ENCODE results near the gene UBE3C.
"Not testable (repeated sequence)": the region's sequence is repeated elsewhere in the genome, so short reads cannot be mapped to it uniquely, and the experiment has no call there.

The UBE3C gene

DNA sequence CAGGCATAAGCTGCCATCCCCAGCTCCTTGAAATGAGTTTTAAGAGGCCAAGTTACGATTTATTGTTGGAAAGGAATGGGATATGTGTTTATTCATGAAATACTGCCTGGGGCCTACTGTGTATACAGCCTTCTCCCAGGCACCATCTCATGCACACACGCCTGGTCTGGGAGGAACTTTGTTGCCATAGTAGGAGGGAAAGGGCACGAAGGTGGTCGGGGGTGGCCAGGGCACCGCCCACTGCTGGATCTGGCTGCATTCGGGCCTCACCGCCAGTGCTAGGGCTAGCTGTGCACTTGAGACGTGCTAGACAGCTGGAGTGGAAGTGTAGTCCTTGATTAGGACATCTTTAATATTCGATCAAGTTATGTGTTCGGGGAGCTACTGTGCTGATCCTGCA, 84.0 kb downstream of the UBE3C start:
- no peak overlapping the region for H3K4me3 ChIP-seq
- no peak overlapping the region for H3K27ac ChIP-seq

DNA sequence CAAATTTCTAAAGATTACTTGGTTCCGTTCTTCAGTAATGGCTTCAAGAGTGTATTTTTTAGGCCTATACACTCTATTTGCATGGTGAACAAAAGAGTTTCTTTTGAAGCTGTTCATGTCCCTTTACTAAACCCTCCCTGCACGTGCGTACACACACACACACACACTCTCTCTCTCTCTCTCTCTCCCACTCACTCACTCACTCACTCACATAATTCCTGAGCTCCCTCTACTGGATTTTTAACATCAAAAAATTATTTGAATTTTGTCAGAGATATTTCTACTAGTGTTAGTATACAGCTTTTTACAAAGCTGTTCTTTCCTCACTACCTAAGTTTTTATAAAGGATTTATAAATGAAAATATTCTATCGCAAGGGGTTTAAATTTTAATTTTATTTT, 85.9 kb downstream of the UBE3C start:
- Histone ChIP-seq H3K27ac (no peak overlapping the region), H3K4me3 (no peak overlapping the region)

DNA sequence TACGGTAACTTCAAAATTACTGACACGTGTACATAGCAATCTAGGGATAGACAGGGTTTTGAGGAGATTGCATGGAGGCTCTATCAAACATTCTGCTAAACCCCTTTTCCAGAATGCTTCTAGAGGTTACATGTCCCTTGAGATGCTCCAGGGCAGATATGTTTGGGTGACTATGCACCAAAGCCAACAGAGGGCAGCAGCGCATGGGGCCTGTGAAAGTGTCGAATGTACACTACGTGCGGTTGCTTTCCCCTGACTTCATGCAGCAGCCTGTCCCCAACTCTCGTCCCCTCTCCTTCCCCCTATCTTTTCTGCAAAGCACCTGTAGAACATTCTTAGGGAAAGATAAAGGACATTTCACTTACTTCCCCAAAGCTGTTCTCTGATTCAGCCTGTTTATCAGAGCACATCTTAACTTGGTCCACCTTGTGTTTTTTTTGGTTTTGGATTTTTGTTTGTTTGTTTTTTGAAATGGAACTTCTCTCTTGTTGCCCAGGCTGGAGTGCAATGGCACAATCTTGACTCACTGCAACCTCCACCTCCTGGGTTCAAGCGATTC, 90.2 kb downstream of the UBE3C start:
- Histone ChIP-seq H3K27ac (no peak overlapping the region), H3K4me3 (no peak overlapping the region)

DNA sequence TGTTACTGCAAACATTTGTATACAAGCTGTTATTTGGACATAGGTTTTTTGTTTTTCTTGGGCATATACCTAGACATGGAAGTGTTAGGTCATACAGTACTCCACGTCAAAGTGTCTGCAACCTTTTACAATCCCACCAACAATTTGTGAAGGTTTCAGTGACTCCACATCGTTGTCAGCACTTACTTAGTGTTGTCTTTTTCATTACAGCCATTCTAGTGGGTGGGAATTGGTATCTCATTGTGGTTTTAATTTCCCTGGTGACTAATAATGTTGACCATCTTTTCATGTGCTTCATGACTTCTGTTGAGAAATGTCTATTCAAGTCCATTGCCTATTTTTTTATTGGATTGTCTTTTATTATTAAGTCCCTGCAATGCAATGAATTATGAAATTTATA, 95.0 kb downstream of the UBE3C start:
- Histone ChIP-seq H3K27ac (no peak overlapping the region), H3K4me3 (no peak overlapping the region)

DNA sequence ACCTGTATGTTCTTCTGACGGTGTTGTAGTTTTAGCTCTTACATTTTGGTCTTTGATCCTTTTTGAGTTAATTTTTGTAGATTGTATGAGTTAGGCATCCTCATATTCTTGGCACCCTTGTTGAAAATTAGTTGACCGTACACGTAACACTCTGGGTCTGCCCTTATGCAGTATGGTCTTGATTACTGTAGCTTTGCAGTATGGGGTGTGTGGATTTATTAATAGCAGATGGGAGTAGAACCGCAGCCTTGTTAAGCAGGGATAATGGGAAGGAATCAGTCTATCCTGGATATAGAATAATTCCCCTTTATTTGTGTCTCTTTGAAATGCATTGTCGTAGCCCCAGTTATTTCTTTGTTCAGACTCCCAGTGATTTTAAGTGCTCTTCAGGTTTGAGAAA, 95.5 kb downstream of the UBE3C start:
- Histone ChIP-seq H3K27ac (no peak overlapping the region), H3K4me3 (no peak overlapping the region)

DNA sequence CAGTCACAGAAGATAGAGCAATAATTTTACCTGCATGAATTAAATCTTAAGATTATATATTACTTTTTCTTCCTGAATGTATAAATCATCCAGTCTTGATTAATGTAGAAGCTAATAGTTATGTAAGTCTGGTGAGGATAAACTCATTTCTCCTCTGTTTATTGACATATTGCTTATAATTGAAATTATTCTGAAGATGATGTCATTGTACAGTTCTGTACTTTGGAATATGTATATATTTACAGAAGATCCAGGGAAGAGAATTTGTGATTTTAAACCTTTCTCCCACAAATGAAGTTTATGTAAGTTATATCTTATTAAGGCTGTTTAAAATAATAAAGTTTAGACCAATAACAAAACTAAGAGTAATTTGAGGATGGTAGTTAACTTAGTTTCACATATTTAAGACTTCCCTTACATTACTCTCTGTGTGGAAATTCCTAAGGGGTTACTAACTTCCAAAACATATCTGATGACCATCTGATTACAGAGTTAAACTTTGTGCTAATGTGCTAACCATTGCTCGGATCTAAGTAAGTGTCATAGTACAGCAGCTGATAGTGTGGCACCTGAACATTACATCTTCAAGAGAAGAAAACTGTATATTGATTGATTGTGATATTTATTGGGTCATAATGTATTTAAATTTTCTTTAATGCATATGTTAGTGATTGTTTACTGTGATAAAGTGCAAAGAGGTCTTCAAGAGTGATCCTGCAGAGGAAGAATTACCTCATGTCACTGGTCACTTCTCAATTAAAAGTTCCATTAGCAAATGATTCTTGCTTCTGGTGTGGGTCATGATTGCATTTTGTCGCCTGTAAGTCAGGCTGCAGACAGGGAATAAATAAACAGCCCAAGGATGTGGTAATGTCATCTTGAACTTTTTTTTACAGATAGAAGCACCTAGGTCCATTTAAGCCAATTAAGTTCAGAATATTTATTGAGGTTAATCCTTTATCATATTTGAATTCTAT, 96.9 kb downstream of the UBE3C start:
- Histone ChIP-seq H3K4me3 (no peak overlapping the region), H3K27ac (no peak overlapping the region)

DNA sequence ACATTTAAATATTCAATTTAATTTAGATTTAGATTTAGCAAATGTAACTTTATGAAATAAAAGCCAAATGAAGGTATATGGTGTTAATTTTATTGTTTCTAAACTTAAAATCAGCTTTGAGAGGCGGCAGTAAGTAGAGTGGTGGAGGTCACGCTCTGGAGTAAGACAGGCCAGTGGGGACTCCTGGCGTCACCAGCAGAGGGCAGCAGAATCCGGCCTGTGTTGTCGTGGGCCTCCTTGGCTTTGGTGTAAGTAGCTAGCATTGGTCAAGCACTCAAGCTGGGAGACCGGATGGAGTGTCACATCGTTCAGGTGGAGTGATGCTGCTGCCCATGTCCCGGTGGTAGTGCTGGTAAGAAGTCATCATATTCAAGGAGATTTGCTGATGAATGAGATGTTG, 99.4 kb downstream of the UBE3C start:
- no peak overlapping the region for H3K27ac ChIP-seq
- no peak overlapping the region for H3K4me3 ChIP-seq

DNA sequence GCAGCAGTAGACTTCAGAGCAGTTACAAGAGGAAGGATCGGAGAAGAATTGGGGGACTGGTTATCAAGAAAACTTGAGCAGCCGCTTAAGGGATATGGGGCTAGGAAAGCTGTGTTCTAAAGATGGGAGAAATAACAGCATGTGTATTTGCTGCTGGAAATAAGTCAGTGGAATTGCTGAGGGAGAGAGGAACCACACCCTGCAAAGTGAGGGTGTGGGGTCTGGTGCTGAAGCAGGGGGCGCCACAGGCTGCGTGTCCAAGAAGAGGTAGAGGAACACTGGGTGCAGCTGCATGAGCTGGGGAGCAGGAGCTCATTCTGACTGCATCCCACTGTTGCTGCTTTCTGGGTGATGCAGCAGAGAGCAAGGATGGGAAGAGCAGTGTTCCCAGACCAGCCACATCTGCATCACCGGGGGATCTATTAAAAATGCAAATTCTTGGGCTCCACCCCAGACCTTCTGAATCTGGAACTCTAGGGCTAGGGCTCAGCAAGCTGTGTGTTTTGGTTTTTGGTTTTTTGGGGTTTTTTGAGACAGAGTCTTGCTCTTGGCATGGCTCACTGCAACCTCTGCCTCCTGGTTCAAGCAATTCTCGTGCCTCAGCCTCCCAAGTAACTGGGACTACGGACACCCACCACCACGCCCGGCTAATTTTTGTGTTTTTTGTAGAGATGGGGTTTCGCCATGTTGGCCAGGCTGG, 101.0 kb downstream of the UBE3C start:
- H3K27ac ChIP-seq: no peak overlapping the region

DNA sequence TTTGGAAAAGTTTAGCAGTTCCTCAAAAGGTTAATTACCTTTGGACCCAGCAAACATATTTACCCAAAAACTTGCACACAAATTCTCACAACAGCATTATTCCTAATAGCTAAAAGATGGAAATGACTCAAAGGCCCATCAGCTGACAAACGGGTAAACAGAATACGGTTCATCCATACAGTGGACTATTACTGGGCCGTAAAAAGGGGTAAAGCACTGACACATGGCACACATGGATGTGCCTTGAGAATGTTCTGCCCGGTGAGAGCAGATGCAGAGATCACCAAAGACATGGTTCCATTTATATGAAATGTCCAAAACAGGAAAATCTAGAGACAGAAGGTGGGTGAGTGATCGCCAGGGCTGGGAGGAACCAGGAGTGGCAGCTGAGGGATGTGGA, 102.9 kb downstream of the UBE3C start:
- no peak overlapping the region for H3K4me3 ChIP-seq
- H3K27ac ChIP-seq: no peak overlapping the region

More for the DNA sequence above, 101.0 kb downstream of the UBE3C start:
- H3K4me3 ChIP-seq: no peak overlapping the region

DNA sequence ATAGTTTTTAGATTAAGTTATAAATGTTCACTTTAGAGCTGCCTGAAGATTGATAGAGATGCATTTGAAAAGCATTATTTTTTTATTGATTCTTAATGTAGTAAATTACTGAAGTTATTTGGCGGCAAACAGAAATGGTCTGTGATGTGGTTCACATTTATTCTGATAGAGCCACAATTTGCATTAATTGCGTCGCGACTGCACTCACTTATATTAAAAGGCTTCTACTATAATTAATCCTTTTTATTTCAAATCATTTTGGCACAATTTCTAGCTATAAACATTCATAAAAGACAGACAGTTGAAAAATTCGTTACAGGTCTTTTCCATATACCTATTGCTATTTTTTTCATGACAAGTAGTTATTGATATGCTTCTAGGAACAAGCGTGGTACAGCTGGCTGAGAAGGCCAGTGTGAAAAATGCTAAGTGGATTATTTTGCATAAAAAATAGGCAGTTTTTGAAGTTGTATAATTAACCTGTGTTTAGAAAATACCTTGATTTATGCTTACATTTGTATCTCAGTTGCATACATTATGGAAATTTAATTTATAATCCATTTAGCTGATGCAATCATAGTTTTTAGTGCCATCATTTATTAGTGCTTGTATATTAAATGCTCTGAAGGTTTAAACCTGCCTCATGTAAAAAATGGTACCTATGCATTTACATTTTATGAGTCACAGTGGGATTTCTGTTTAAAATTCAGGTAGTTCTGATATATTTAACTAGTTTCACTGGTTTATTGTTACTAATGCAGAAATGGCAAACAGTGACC, 106.0 kb downstream of the UBE3C start:
- H3K4me3 ChIP-seq: no peak overlapping the region
- H3K27ac ChIP-seq: no peak overlapping the region

DNA sequence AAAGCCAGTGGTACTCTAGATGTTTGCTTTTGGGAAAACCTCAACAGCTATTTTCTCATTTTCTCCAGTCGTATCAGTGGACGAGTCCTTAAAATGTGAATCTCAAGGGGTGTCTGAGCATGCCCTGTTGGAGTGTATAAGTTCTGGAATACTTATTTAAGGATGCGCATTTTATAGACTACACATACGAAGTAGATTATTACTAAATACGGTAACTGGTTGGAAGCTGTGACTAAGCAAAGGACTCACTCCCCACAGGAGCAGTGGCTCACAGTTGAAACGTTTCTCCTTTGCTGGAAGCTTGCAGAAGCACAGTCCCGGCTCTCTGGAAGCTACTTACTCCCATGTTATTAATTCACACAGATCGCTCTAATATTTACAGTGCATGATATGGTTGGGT, 107.3 kb downstream of the UBE3C start:
- Histone ChIP-seq H3K4me3 (no peak overlapping the region), H3K27ac (no peak overlapping the region)

DNA sequence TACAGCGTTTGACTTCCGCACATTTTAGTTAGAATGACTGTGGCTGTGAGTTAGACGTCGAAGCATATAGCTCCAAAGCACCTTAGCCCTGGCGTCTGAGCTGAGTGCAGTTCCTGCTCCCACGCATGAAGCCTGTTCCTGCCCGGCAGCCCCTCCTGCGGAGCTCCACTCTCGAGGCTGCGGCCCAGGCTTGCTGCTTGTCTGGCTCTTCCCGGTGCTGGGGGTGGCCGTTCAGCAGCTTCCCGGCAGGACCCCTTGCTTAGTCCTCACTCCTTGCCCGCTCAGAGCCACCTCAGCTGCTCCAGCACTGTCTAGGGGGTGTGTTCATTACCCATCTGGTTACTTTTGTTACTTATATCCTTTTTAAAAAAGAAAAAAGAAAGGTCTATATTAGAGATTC, 109.9 kb downstream of the UBE3C start:
- H3K4me3 ChIP-seq: no peak overlapping the region
- H3K27ac ChIP-seq: no peak overlapping the region

DNA sequence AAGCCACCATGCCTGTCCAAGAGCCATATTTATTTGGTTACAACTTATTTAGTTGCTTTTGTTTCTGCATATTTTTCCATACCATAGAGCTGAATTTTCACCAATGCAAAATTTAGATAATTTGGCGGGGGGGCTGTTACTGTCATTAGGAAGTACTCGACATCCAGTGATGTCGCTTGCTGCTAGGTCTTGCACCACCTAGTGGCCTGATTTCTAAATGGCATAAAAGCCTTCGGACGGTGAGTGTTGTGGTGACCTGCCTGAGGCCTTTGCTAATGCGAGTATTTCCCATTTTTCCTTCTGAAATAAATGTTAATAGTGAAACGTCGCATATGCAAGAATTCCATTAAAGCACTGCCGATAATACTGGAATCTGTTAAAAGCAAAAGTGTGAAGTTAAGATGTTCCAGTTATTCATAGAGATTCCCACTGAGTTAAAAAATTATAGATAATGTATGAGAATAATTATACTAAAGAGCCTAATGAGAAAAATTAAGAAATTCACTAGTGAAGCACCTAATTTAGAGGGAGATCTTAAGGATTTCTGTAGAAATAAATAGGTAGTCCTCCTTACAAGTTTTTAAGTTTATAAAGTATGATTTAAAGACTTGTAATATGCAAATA, 112.0 kb downstream of the UBE3C start:
- Histone ChIP-seq H3K4me3 (no peak overlapping the region), H3K27ac (no peak overlapping the region)

DNA sequence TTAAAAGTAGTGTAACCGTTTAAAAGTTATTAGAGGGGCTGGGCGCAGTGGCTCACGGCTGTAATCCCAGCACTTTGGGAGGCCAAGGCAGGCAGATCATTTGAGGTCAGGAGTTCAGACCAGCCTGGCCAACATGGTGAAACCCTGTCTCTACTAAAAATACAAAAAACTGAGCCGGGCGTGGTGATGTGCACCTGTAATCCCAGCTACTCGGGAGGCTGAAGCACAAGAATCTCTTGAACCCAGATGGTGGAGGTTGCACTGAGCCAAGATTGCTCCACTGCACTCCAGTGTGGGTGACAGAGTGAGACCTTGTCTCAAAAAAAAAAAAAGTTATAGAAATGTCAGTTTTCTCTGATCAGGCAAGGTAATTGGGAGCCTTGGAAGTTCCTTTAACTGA, 113.1 kb downstream of the UBE3C start:
- H3K27ac ChIP-seq, H3K4me3 ChIP-seq: not testable (repeated sequence)

DNA sequence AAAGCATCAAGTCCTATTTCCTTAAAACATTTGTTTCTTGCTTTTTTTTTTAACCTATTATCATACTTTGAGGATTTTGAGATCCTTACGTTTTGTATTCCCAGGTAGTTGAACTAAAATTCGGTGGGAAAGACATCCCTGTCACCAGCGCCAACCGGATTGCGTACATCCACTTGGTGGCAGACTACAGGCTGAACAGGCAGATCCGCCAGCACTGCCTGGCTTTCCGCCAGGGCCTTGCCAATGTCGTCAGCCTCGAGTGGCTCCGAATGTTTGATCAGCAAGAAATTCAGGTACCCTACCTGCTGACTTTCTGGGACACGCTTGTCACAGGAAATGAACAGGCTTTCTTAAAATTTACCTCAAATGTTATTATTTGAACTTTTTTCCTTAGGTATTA, 115.1 kb downstream of the UBE3C start:
- H3K4me3 ChIP-seq: no peak overlapping the region
- H3K27ac ChIP-seq: no peak overlapping the region

DNA sequence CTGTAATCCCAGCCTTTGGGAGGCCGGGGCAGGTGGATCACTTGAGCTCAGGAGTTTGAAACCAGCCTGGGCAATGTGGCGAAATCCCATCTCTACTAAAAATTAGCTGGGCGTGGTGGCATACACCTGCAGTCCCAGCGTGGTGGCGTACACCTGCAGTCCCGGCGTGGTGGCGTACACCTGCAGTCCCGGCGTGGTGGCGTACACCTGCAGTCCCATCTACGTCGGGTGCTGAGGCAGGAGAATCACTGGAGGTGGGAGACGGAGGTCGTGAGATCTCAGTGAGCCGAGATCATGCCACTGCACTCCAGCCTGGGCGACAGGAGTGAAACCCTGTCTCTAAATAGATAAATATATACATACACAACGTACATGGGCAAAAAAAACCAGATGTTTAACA, 116.1 kb downstream of the UBE3C start:
- H3K4me3 ChIP-seq, H3K27ac ChIP-seq: not testable (repeated sequence)

DNA sequence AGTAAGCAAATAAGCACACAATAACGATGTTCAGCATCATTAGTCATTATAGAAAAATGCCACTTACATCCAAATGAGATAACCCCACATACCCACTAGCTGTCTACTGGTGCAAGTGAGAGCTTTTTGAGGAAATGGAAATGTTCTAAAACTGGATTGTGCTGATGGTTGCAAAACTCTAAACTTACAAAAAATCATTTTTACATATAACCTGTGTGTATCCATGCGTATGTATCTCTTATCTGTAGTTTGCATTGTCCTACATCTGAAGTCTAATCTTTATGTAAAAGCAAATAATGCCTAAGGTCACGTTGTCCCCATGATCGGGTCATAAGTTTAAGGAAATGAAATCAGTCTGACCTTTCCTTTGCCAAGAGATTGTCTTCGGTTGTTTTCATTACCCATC, 116.5 kb downstream of the UBE3C start:
- Histone ChIP-seq H3K4me3 (no peak overlapping the region), H3K27ac (no peak overlapping the region)

DNA sequence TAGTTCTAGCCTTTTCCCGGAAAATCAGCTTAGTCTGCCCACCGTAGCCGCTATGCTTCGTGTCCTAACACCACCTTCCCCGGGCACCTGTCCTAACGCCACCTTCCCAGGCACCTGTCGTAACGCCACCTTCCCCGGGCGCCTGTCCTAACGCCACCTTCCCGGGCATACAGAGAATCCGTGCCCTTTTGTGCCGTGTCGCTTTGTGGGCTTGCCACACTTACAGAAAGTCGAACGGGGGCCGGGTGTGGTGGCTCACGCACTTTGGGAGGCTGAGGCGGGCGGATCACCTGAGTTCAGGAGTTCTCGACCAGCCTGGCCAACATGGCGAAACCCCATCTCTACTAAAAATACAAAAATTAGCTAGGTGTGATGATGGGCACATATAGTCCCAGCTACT, 124.4 kb downstream of the UBE3C start:
- H3K27ac ChIP-seq: no peak overlapping the region
- no peak overlapping the region for H3K4me3 ChIP-seq

DNA sequence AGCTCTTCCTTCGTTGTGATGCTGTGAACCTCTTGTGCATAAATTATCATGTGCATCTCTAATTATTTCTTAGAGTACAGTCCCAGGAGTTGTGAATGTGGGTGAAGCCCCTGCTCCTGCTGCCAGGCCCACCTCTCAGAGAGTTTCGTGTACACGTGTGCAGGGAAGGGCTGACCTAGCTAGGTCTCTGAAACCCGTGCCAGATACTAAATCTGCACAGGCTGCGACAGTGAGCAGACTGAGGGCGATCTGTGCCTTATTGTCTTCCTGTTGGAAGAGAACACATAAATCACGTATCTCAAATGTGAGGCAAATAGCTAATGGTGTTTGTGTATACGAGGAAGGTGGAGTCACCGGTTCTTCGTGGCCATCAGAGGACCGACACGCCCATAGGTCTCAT, 126.3 kb downstream of the UBE3C start:
- H3K4me3 ChIP-seq: no peak overlapping the region

DNA sequence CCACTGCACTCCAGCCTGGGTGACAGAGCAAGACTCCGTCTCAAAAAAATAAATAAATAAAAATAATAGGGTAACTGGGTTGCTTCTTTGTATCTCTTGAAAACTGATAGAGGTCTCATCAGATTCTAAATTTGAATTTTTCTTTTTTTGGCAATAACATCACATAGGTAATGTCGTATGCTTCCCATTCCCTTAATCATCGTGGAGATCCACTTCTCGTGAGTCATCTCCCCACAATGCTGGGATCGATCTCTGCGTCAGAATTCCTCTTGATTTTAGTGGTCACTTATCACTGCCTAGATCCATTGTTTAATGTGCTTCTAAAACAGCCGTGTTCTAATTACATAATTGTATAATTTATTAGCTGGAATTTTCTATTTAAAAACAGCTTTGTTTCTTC, 127.5 kb downstream of the UBE3C start:
- Histone ChIP-seq H3K4me3 (no peak overlapping the region), H3K27ac (no peak overlapping the region)

More for the DNA sequence above, 126.3 kb downstream of the UBE3C start:
- H3K27ac ChIP-seq: peak overlapping the region in 1 of 21 experiments; percentile 1
